Stimulated activated naive CD8-positive, alpha-beta T cell treated with anti-CD3 and anti-CD28 coated beads, Interleukin-15, Interleukin-2, amounts not matched to agents 100 U/mL and 50 U/mL, for 24 hours (primary cell): Measurements from ENCODE around the gene WNT3.
"Not testable (repeated sequence)": the region's sequence is repeated elsewhere in the genome, so short reads cannot be mapped to it uniquely, and the experiment has no call there.

Source experiments
- ATAC-seq: fragments of 150-1000 bp; cut with Tn5 transposase; one replicate; pipeline ENCODE4 v1.10.0; 2021
- DNase-seq: peaks from one replicate; pipeline ENCODE4 v3.0.0; 2021

Gene WNT3

GRCh38 chr17:46818316-46818928 lies at the start of gene WNT3:
WNT3 (minus strand) TSS chr17:46818692; CDS start chr17:46818597, 95 bp downstream.
- ATAC-seq (peak; percentile 60), DNase-seq (peak; percentile 63)

GRCh38 chr17:46866747-46867146 lies 48.3 kb upstream of the WNT3 start:
- DNase-seq: no peak
- ATAC-seq: no peak

- no peak for DNase-seq
- ATAC-seq: no peak
These were observed 47.8 kb upstream of the WNT3 start for GRCh38 chr17:46866325-46866724.

- no peak for DNase-seq
- ATAC-seq: no peak
These were observed 46.6 kb upstream of the WNT3 start for GRCh38 chr17:46865100-46865499.

GRCh38 chr17:46863383-46864121 lies 45.1 kb upstream of the WNT3 start:
- no peak for DNase-seq

GRCh38 chr17:46862949-46863348 lies 44.5 kb upstream of the WNT3 start:
- DNase-seq (no peak), ATAC-seq (no peak)

More at GRCh38 chr17:46863383-46864121, 45.1 kb upstream of the WNT3 start:
- ATAC-seq: no peak

- DNase-seq: no peak
- ATAC-seq: no peak
These were observed 41.5 kb upstream of the WNT3 start for GRCh38 chr17:46859996-46860395.

GRCh38 chr17:46857600-46857999 lies 39.1 kb upstream of the WNT3 start:
- ATAC-seq: no peak

GRCh38 chr17:46854948-46855347 lies 36.5 kb upstream of the WNT3 start:
- peak; percentile 28 for ATAC-seq

More at GRCh38 chr17:46857600-46857999, 39.1 kb upstream of the WNT3 start:
- no peak for DNase-seq

GRCh38 chr17:46854515-46854914 lies 36.0 kb upstream of the WNT3 start:
- ATAC-seq (no peak), DNase-seq (no peak)

More at GRCh38 chr17:46854948-46855347, 36.5 kb upstream of the WNT3 start:
- DNase-seq: no peak

GRCh38 chr17:46853896-46854444 lies 35.5 kb upstream of the WNT3 start:
- DNase-seq (no peak), ATAC-seq (no peak)

- ATAC-seq: no peak
These were observed 32.7 kb upstream of the WNT3 start, which contains the start of gene WNT9B for GRCh38 chr17:46851029-46851741. WNT9B (plus strand) TSS chr17:46851583; CDS start chr17:46851639, 56 bp downstream.

GRCh38 chr17:46850688-46851028 lies 32.2 kb upstream of the WNT3 start:
- ATAC-seq: no peak
- no peak for DNase-seq

More at GRCh38 chr17:46851029-46851741, 32.7 kb upstream of the WNT3 start, which contains the start of gene WNT9B:
- DNase-seq: peak; percentile 20

GRCh38 chr17:46848534-46848933 lies 30.0 kb upstream of the WNT3 start:
- DNase-seq (no peak), ATAC-seq (no peak)

GRCh38 chr17:46847204-46848191 lies 29.0 kb upstream of the WNT3 start:
- no peak for DNase-seq
- peak; percentile 8 for ATAC-seq

- ATAC-seq: no peak
- no peak for DNase-seq
These were observed 24.3 kb upstream of the WNT3 start for GRCh38 chr17:46842835-46843234.

- peak; percentile 32 for ATAC-seq
- peak; percentile 52 for DNase-seq
These were observed 23.3 kb upstream of the WNT3 start for GRCh38 chr17:46841561-46842379.

- ATAC-seq, DNase-seq: not testable (repeated sequence)
These were observed 22.1 kb upstream of the WNT3 start for GRCh38 chr17:46840596-46840995.

GRCh38 chr17:46839211-46839610 lies 20.7 kb upstream of the WNT3 start:
- no peak for DNase-seq
- no peak for ATAC-seq

- ATAC-seq (no peak), DNase-seq (no peak)
These were observed 19.0 kb upstream of the WNT3 start for GRCh38 chr17:46837521-46837920.
